ENCODE data around the gene GABRD. TPM values are rescaled to one million over a fixed set of nuclear protein-coding genes. Genes with fewer than 3 reads are reported as not detected.
"Not testable (repeated sequence)": the region's sequence is repeated elsewhere in the genome, so short reads cannot be mapped to it uniquely, and the experiment has no call there.

The GABRD gene
- total and polyA plus RNA-seq, 4 experiments from 2014 or later: not detected

DNA sequence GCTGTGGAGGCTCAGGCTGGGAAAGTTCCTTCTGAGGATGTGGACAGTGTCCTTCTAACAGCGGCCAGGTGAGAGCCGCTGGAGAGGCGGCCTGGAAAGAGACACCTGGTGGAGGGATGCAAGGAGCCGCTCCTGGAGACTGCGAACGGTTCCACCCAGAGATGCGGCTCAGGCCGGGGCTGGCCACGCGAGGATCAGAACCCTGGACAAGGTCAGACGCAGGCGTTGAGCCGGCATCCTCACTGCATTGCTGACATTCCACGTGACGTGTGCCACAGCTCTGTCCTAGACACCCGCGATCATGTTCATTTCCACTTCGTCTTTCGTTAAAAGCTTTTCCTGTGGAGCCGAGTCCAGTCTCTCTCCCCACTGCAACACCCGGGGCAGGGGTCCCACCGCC is 44.3 kb upstream of the GABRD start:
- H3K9me3 ChIP-seq (ENCODE audit: control insufficient read depth in 1 of 2, low read length in 2 of 2): no peaks in the 10 kb centered on the region
- H3K4me1 ChIP-seq (ENCODE audit: insufficient read depth, low read length): no peaks in the 10 kb centered on the region
- Mint-ChIP-seq H3K4me3 (no peak overlapping the region), H3K4me1 (no peaks in the 10 kb centered on the region), H3K27me3 (peaks cover 4 to 5% of the 10 kb centered on the region in 2 donors), H3K9me3 (no peaks in the 10 kb centered on the region), H3K27ac (no peak overlapping the region), H3K36me3 (no peaks in the 10 kb centered on the region)
- ChIA-PET POLR2A (ENCODE audit: partially characterized antibody) (no interaction called here), CTCF (ENCODE audit: partially characterized antibody) (no interaction called here)
- H3K27ac ChIP-seq (ENCODE audit: low read depth, low read length): no peak overlapping the region
- H3K4me3 ChIP-seq (ENCODE audit: low read length in 2 of 2): no peak overlapping the region
- no peaks in the 10 kb centered on the region for H3K36me3 ChIP-seq (ENCODE audit: insufficient read depth, low read length)
- intact Hi-C loops (cut with micrococcal nuclease): no loop called here
- no peaks in the 10 kb centered on the region for H3K27me3 ChIP-seq (ENCODE audit: insufficient read depth, low read length)
- no peak for DNase-seq

GRCh38 chr1:1975535-1975934 is 43.6 kb upstream of the GABRD start:
- H3K4me3 Mint-ChIP-seq: no peak overlapping the region
- H3K9me3 ChIP-seq (ENCODE audit: control insufficient read depth in 1 of 2, low read length in 2 of 2): no peaks in the 10 kb centered on the region
- H3K4me3 ChIP-seq (ENCODE audit: low read length in 2 of 2): no peak overlapping the region
- no peaks in the 10 kb centered on the region for H3K4me1 ChIP-seq (ENCODE audit: insufficient read depth, low read length)
- CTCF ChIA-PET (ENCODE audit: partially characterized antibody): no interaction called here
- peaks cover 4 to 5% of the 10 kb centered on the region in 2 donors for H3K27me3 Mint-ChIP-seq
- no peaks in the 10 kb centered on the region for H3K4me1 Mint-ChIP-seq
- H3K27ac ChIP-seq (ENCODE audit: low read depth, low read length): no peak overlapping the region
- H3K36me3 Mint-ChIP-seq: no peaks in the 10 kb centered on the region
- no peaks in the 10 kb centered on the region for H3K27me3 ChIP-seq (ENCODE audit: insufficient read depth, low read length)
- no peaks in the 10 kb centered on the region for H3K9me3 Mint-ChIP-seq
- DNase-seq: no peak
- H3K36me3 ChIP-seq (ENCODE audit: insufficient read depth, low read length): no peaks in the 10 kb centered on the region
- no peak overlapping the region for H3K27ac Mint-ChIP-seq
- intact Hi-C loops (cut with micrococcal nuclease): no loop called here
- POLR2A ChIA-PET (ENCODE audit: partially characterized antibody): no interaction called here

DNA sequence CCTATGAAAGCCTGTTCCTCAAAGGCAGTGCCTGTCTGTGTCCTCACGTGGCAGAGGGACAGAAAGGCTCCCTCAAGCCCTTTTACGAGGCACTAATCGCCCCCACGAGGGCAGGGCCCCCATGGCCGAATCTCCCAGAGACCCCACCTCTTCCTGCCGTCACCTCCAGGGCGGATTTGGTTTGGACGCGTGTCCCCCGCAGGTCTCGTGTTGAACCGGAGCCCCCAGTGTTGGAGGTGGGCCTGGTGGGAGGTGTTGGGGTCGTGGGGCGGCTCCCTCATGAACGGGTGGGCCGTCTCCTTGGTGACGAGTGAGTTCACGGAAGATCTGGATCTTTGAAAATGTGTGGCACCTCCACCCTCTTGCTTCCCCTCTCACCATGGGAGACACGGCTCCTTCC is 43.1 kb upstream of the GABRD start:
- DNase-seq: no peak
- no peaks in the 10 kb centered on the region for H3K27me3 ChIP-seq (ENCODE audit: insufficient read depth, low read length)
- Mint-ChIP-seq H3K36me3 (no peaks in the 10 kb centered on the region), H3K4me3 (no peak overlapping the region), H3K9me3 (no peaks in the 10 kb centered on the region), H3K4me1 (no peaks in the 10 kb centered on the region), H3K27me3 (peaks cover 4 to 5% of the 10 kb centered on the region in 2 donors), H3K27ac (no peak overlapping the region)
- no peak overlapping the region for H3K27ac ChIP-seq (ENCODE audit: low read depth, low read length)
- H3K4me1 ChIP-seq (ENCODE audit: insufficient read depth, low read length): no peaks in the 10 kb centered on the region
- POLR2A ChIA-PET (ENCODE audit: partially characterized antibody): no interaction called here
- CTCF ChIA-PET (ENCODE audit: partially characterized antibody): no interaction called here
- no peaks in the 10 kb centered on the region for H3K9me3 ChIP-seq (ENCODE audit: control insufficient read depth in 1 of 2, low read length in 2 of 2)
- intact Hi-C loops (cut with micrococcal nuclease): no loop called here
- H3K4me3 ChIP-seq (ENCODE audit: low read length in 2 of 2): no peak overlapping the region
- H3K36me3 ChIP-seq (ENCODE audit: insufficient read depth, low read length): no peaks in the 10 kb centered on the region

- no peak overlapping the region for H3K27ac ChIP-seq (ENCODE audit: low read depth, low read length)
- POLR2A ChIA-PET (ENCODE audit: partially characterized antibody): no interaction called here
- Mint-ChIP-seq H3K9me3 (peaks cover 0 to 2% (median 0%) of the 10 kb centered on the region in 8 donors), H3K27ac (no peak overlapping the region), H3K36me3 (no peaks in the 10 kb centered on the region), H3K4me1 (no peaks in the 10 kb centered on the region), H3K4me3 (no peak overlapping the region), H3K27me3 (peaks cover 5% of the 10 kb centered on the region in 2 donors)
- H3K4me1 ChIP-seq (ENCODE audit: insufficient read depth, low read length): no peaks in the 10 kb centered on the region
- H3K4me3 ChIP-seq (ENCODE audit: low read length in 2 of 2): no peak overlapping the region
- intact Hi-C loops (cut with micrococcal nuclease): no loop called here
- no peaks in the 10 kb centered on the region for H3K27me3 ChIP-seq (ENCODE audit: insufficient read depth, low read length)
- DNase-seq: no peak
- CTCF ChIA-PET (ENCODE audit: partially characterized antibody): no interaction called here
- no peaks in the 10 kb centered on the region for H3K36me3 ChIP-seq (ENCODE audit: insufficient read depth, low read length)
- no peaks in the 10 kb centered on the region for H3K9me3 ChIP-seq (ENCODE audit: control insufficient read depth in 1 of 2, low read length in 2 of 2)
These were observed 41.0 kb upstream of the GABRD start for GRCh38 chr1:1978108-1978507.

DNA sequence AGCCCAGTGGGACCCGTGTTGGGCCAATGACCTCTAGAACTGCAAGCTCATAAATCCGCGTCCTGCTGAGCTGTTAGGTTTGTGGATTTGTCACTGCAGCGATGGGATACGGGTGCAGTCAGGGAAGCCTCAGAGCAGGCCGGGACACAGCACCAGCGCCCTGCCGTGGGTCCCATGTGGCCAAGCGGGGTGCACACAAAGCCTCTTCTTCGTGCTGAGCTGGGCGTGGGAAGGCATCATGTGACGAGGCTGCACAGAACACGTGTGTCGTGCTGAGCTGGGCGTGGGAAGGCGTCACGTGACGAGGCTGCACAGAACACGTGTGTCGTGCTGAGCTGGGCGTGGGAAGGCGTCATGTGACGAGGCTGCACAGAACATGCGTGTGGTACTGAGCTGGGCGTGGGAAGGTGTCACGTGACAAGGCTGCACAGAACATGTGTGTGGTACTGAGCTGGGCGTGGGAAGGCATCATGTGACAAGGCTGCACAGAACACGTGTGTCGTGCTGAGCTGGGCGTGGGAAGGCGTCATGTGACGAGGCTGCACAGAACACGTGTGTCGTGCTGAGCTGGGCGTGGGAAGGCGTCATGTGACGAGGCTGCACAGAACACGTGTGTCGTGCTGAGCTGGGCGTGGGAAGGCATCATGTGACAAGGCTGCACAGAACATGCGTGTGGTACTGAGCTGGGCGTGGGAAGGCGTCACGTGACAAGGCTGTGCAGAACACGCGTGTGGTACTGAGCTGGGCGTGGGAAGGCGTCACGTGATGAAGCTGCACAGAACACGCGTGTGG is 40.3 kb upstream of the GABRD start:
- H3K36me3 ChIP-seq (ENCODE audit: insufficient read depth, low read length); POLR2A ChIA-PET (ENCODE audit: partially characterized antibody); H3K27ac Mint-ChIP-seq; H3K4me1 ChIP-seq (ENCODE audit: insufficient read depth, low read length); H3K9me3 Mint-ChIP-seq; DNase-seq; H3K36me3 Mint-ChIP-seq; H3K4me3 Mint-ChIP-seq; intact Hi-C loops (cut with micrococcal nuclease); H3K4me1 Mint-ChIP-seq; CTCF ChIA-PET (ENCODE audit: partially characterized antibody); H3K27me3 ChIP-seq (ENCODE audit: insufficient read depth, low read length); H3K27ac ChIP-seq (ENCODE audit: low read depth, low read length); H3K27me3 Mint-ChIP-seq; H3K4me3 ChIP-seq (ENCODE audit: low read length in 2 of 2); H3K9me3 ChIP-seq (ENCODE audit: control insufficient read depth in 1 of 2, low read length in 2 of 2): not testable (repeated sequence)

- ChIA-PET CTCF (ENCODE audit: partially characterized antibody) (no interaction called here), POLR2A (ENCODE audit: partially characterized antibody) (no interaction called here)
- Mint-ChIP-seq H3K4me1 (no peaks in the 10 kb centered on the region), H3K27me3 (peaks cover 4 to 5% of the 10 kb centered on the region in 2 donors), H3K4me3 (no peak overlapping the region), H3K36me3 (no peaks in the 10 kb centered on the region), H3K9me3 (peaks cover 0 to 2% (median 0%) of the 10 kb centered on the region in 8 donors), H3K27ac (peak overlapping the region in 1 of 7 donors; percentile 22)
- H3K36me3 ChIP-seq (ENCODE audit: insufficient read depth, low read length): no peaks in the 10 kb centered on the region
- H3K9me3 ChIP-seq (ENCODE audit: control insufficient read depth in 1 of 2, low read length in 2 of 2): no peaks in the 10 kb centered on the region
- H3K27ac ChIP-seq (ENCODE audit: low read depth, low read length): no peak overlapping the region
- no peak for DNase-seq
- intact Hi-C loops (cut with micrococcal nuclease): no loop called here
- no peaks in the 10 kb centered on the region for H3K4me1 ChIP-seq (ENCODE audit: insufficient read depth, low read length)
- H3K4me3 ChIP-seq (ENCODE audit: low read length in 2 of 2): no peak overlapping the region
- H3K27me3 ChIP-seq (ENCODE audit: insufficient read depth, low read length): no peaks in the 10 kb centered on the region
These were observed 39.5 kb upstream of the GABRD start for GRCh38 chr1:1979482-1980165.

DNA sequence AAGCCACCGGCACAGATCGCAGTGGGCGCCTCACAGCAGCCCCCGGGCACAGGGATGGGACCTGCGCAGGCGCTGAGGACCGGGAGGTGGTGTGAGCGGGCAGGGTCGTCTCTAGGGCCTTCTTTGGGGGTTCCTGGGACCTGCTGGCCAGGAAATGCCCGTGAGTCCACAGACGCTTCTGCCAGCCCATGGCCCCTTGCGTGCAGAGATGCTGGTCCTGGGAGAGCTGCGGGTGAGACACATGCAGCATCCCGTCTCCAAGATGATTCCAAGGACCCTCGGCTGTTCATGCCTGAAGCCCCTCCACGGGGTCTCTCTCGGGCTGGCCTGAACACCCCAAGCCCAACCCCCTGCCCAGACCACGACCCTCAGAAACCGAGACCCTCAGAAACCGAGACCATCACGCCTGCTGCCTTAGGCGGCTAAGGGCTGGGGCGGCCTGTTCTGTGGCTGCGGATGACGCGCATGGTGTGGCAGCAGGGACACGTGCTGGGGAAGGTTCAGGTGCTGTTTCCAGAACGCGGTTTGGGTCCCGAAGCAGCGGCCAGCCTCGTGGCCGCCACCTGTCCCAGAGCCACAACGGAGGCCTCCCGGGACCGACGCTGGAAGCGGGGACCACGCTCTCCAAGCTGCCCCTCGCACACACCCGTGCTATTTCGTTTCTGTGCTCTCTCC is 38.5 kb upstream of the GABRD start:
- DNase-seq: no peak
- H3K27ac ChIP-seq (ENCODE audit: low read depth, low read length): no peak overlapping the region
- intact Hi-C loops (cut with micrococcal nuclease): no loop called here
- no peaks in the 10 kb centered on the region for H3K36me3 ChIP-seq (ENCODE audit: insufficient read depth, low read length)
- Mint-ChIP-seq H3K9me3 (peaks cover 0 to 2% (median 0%) of the 10 kb centered on the region in 8 donors), H3K4me1 (no peaks in the 10 kb centered on the region), H3K27me3 (peaks cover 0 to 1% of the 10 kb centered on the region in 2 donors), H3K27ac (no peak overlapping the region), H3K36me3 (no peaks in the 10 kb centered on the region), H3K4me3 (no peak overlapping the region)
- POLR2A ChIA-PET (ENCODE audit: partially characterized antibody): no interaction called here
- H3K4me3 ChIP-seq (ENCODE audit: low read length in 2 of 2): no peak overlapping the region
- H3K9me3 ChIP-seq (ENCODE audit: control insufficient read depth in 1 of 2, low read length in 2 of 2): no peaks in the 10 kb centered on the region
- no peaks in the 10 kb centered on the region for H3K4me1 ChIP-seq (ENCODE audit: insufficient read depth, low read length)
- H3K27me3 ChIP-seq (ENCODE audit: insufficient read depth, low read length): no peaks in the 10 kb centered on the region
- CTCF ChIA-PET (ENCODE audit: partially characterized antibody): no interaction called here

Measured in CD4-positive, alpha-beta memory T cell (primary cell).